Ovary (tissue), 3 donors: ENCODE data around the gene NAA80.

ENCODE experiments used
- EP300 ChIP-seq: sonication (generic); formaldehyde crosslinking; IDR thresholded peaks from one replicate; pipeline ENCODE4 v1.6.1; 2017; ENCODE audit warnings: antibody characterized with exemption
- POLR2A ChIP-seq: fragments of 450-650 bp; IDR thresholded peaks from one replicate; pipeline ENCODE4 v1.6.1; 2017; ENCODE audit warnings: antibody characterized with exemption, mild to moderate bottlenecking, moderate library complexity
- TF ChIP-seq, protein P1 (sequence below), 3 donors: fragments of 450-650 bp in 2 of 3; fragments of 200-600 bp in 1 of 3; IDR thresholded peaks; one replicate each; pipeline versions ENCODE4 v1.5.1 to v1.8.0; 2016 to 2022; ENCODE audit warnings: antibody characterized with exemption in 3 of 3, mild to moderate bottlenecking in 1 of 3
- donor health status: DM: no; HTN: no; CAD: no.

DNA sequence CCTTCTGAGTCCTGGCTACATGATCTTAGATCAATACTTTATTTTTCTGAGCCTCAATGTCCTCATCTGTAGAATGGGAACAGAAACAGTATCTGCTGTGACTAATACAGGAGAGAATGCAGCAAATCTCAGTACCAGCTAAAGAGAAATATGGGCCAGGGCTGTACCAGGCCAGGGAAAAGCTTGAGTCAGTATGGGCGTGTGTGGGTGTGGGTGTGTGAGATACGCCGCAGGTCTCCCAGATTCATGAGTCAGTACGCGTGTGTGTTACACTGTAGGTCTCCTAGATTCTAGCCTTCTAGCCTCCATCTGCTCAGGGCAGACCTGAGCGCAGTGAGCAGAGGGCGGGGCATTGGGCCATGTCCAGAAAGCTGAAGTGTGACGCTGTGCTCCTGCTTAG lies 48.0 kb downstream of the NAA80 start:
- TF ChIP-seq, protein P1, sequence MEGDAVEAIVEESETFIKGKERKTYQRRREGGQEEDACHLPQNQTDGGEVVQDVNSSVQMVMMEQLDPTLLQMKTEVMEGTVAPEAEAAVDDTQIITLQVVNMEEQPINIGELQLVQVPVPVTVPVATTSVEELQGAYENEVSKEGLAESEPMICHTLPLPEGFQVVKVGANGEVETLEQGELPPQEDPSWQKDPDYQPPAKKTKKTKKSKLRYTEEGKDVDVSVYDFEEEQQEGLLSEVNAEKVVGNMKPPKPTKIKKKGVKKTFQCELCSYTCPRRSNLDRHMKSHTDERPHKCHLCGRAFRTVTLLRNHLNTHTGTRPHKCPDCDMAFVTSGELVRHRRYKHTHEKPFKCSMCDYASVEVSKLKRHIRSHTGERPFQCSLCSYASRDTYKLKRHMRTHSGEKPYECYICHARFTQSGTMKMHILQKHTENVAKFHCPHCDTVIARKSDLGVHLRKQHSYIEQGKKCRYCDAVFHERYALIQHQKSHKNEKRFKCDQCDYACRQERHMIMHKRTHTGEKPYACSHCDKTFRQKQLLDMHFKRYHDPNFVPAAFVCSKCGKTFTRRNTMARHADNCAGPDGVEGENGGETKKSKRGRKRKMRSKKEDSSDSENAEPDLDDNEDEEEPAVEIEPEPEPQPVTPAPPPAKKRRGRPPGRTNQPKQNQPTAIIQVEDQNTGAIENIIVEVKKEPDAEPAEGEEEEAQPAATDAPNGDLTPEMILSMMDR (IDR thresholded peaks at IDR 0.05) = no peak
- TF ChIP-seq POLR2A = no peak
- TF ChIP-seq EP300 = no peak
